Activated T-cell treated with anti-CD3 and anti-CD28 coated beads, Interleukin-2, amount 50 U/mL, for 72 hours (primary cell): ENCODE data around the gene CBS. TPM values are rescaled to one million over a fixed set of nuclear protein-coding genes. Genes with fewer than 3 reads are reported as not detected.
"Not testable (repeated sequence)": the region's sequence is repeated elsewhere in the genome, so short reads cannot be mapped to it uniquely, and the experiment has no call there.

Source experiments
- ATAC-seq, 2 donors: fragments of 150-1000 bp; cut with Tn5 transposase; replicated peaks in 1 of 2; 2 replicates each; pipeline ENCODE4 v1.10.0; 2021; ENCODE audit warnings: moderate library complexity in 2 of 2, mild to moderate bottlenecking in 1 of 2
- DNase-seq, 2 donors: peaks; one replicate each; pipeline ENCODE4 v3.0.0; 2021 to 2022; ENCODE audit warnings: mixed read lengths in 1 of 2
- H3K27ac Mint-ChIP-seq: one replicate; pipeline ENCODE4 v1.8.0; 2022; ENCODE audit warnings: mild to moderate bottlenecking, moderate library complexity, mixed read lengths
- H3K27me3 Mint-ChIP-seq: one replicate; pipeline ENCODE4 v1.8.0; 2022; ENCODE audit warnings: low read depth, mixed read lengths
- H3K36me3 Mint-ChIP-seq, 2 donors: one replicate each; pipeline ENCODE4 v1.8.0; 2022; ENCODE audit warnings: mixed read lengths in 2 of 2, mild to moderate bottlenecking in 1 of 2; ENCODE audit not compliant: insufficient read depth in 2 of 2
- H3K4me1 Mint-ChIP-seq: one replicate; pipeline ENCODE4 v1.8.0; 2022; ENCODE audit warnings: low read depth, mixed read lengths
- H3K4me3 Mint-ChIP-seq, 2 donors: one replicate each; pipeline ENCODE4 v1.8.0; 2022; ENCODE audit warnings: mild to moderate bottlenecking in 2 of 2, mixed read lengths in 2 of 2, moderate library complexity in 2 of 2
- H3K9me3 Mint-ChIP-seq, 2 donors: one replicate each; pipeline ENCODE4 v1.8.0; 2022; ENCODE audit warnings: mixed read lengths in 2 of 2
- total RNA-seq, 2 donors: library from RNA; stranded (reverse); gene quantifications; one replicate each; pipeline ENCODE4 v1.2.3, GENCODE V29; 2022

CBS gene
- 100 to 1,000 TPM in 1 of 2 donors, 10 to 100 TPM in 1; 89.1 to 130 TPM for total RNA-seq

- H3K9me3 Mint-ChIP-seq, DNase-seq, H3K4me3 Mint-ChIP-seq, H3K27ac Mint-ChIP-seq, H3K4me1 Mint-ChIP-seq, H3K36me3 Mint-ChIP-seq, H3K27me3 Mint-ChIP-seq: not testable (repeated sequence)
- ATAC-seq, result peak; percentile 78 to 81
Observed at GRCh38 chr21:43075170-43076022, at the start of gene CBS. TSS of gene CBS (minus strand) at chr21:43075835. CDS start at chr21:43072193, 3,642 bp downstream.

DNA sequence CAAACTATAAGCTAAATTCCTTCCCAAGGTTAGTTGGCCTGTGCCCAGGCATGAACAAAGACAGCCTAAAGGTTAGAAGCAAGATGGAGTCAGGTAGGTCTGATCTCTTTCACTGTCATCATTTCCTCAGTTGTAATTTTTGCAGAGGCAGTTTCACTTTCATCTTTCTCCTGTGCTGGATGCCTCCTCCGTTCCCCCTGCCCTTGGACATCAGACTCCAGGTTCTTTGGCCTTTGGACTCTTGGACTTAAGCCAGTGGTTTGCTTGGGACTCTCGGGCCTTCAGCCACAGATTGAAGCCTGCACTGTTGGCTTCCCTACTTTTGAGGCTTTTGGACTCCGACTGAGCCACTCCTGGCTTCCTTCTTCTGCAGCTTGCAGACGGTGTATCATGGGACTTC is 40.3 kb upstream of the CBS start:
- DNase-seq, H3K27me3 Mint-ChIP-seq, H3K4me3 Mint-ChIP-seq, H3K9me3 Mint-ChIP-seq, H3K36me3 Mint-ChIP-seq, H3K27ac Mint-ChIP-seq, ATAC-seq, H3K4me1 Mint-ChIP-seq: not testable (repeated sequence)

DNA sequence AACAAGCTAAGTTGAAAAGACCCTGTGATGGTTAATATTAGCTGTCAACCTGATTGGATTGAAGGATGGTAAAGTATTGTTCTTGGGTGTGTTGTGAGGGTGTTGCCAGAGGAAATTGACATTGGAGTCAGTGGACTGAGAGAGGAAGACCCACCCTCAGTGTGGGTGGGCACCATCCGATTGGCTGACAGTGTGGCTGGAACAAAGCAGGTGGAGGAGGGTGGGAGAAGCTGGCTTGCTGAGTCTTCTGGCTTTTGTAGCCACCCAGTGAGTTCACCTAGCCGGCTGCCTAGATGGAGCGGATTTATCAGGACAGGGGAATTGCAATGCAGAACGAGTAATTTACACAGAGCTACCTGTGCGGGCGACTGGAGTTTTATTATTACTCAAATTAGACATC is 38.8 kb upstream of the CBS start:
- H3K4me3 Mint-ChIP-seq, ATAC-seq, H3K36me3 Mint-ChIP-seq, H3K27me3 Mint-ChIP-seq, H3K27ac Mint-ChIP-seq, H3K4me1 Mint-ChIP-seq, H3K9me3 Mint-ChIP-seq, DNase-seq: not testable (repeated sequence)

DNA sequence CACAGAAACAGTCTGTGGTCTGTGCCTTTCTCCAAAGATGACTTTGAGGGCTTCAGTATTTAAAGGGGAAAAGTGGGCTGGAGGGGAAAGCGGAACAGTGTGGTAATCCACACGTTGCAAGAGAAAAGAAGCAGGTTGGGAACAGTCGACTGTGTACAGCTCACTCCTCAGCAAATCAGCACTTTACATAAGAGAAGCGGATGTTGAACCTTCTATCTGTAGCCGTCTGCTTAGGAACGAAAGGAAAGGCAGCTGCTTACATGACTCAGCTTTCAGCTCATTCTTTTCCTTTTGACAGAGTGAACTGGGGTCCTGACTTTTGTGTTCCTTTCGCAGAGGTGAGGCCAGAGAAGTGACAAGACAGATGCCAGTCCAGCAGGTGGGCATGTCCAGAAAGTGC is 33.4 kb upstream of the CBS start:
- not testable (repeated sequence) for DNase-seq, H3K27me3 Mint-ChIP-seq, H3K27ac Mint-ChIP-seq, H3K4me1 Mint-ChIP-seq, H3K4me3 Mint-ChIP-seq, H3K36me3 Mint-ChIP-seq, H3K9me3 Mint-ChIP-seq
- peak; percentile 37 to 39 for ATAC-seq

- H3K27me3 Mint-ChIP-seq, H3K27ac Mint-ChIP-seq, H3K9me3 Mint-ChIP-seq, DNase-seq, H3K4me1 Mint-ChIP-seq, H3K4me3 Mint-ChIP-seq, H3K36me3 Mint-ChIP-seq: not testable (repeated sequence)
- ATAC-seq, result peak; percentile 14 to 22
Observed at GRCh38 chr21:43108177-43108576, 32.5 kb upstream of the CBS start.

GRCh38 chr21:43107794-43108137 is 32.1 kb upstream of the CBS start:
- not testable (repeated sequence) for H3K27ac Mint-ChIP-seq, H3K36me3 Mint-ChIP-seq, DNase-seq, H3K4me1 Mint-ChIP-seq, H3K9me3 Mint-ChIP-seq, H3K4me3 Mint-ChIP-seq, H3K27me3 Mint-ChIP-seq
- ATAC-seq, result peak in 1 of 2 donors; percentile 17

DNA sequence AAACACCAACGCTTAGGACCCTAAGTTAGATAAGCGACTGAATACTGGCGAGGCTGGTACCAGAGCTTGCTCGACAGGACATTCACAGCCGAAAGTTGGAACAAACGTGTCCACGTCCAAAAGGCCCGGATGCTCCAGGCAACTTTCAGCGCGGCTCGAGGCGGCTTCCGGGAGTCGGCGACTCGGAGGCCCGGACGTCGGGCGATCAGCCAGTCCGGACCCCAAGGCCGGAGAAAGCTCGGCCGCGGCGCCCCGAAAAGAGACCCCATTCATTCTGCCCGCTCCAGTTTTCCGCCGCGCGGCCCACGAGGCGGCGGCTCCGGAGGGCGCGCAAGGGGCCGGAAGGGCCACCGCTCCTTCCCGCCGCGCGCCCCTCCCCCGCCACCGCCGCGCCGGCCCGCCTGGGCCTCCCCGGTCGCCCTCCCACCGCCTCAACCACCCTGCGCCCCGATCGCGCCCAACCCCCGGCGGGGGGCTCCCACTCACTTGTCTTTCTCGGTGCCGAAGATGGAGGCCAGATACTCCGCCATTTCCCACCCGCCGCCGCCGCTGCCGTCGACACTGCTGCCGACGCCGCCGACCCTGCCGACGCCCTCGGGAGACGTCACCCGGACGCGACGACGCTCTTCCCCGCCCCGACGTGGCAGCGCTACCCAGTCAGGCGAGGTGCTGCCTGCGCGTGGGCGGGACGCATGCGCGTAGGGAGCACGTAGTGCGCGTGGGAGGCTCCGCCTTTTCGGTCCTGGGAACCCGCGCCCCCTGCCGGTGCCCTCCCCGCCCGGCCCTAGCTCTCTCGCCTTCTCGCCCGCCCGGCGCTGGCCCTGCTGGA is 31.5 kb upstream of the CBS start, which contains the start of gene U2AF1:
Gene U2AF1, minus strand, starts transcription at position 606 of the 829 bp plus-strand sequence. Its CDS starts 76 bp downstream, at position 530.
- peak within 1 kb of the TSS; percentile 46 for H3K4me3 Mint-ChIP-seq
- not testable (repeated sequence) for H3K9me3 Mint-ChIP-seq, H3K27me3 Mint-ChIP-seq, H3K27ac Mint-ChIP-seq, H3K4me1 Mint-ChIP-seq, H3K36me3 Mint-ChIP-seq
- DNase-seq, result peak; percentile 69 to 82
- peak; percentile 92 to 93 for ATAC-seq

GRCh38 chr21:43104642-43105041 is 29.0 kb upstream of the CBS start:
- not testable (repeated sequence) for H3K4me1 Mint-ChIP-seq, H3K36me3 Mint-ChIP-seq, H3K9me3 Mint-ChIP-seq, ATAC-seq, DNase-seq, H3K27me3 Mint-ChIP-seq, H3K27ac Mint-ChIP-seq, H3K4me3 Mint-ChIP-seq

DNA sequence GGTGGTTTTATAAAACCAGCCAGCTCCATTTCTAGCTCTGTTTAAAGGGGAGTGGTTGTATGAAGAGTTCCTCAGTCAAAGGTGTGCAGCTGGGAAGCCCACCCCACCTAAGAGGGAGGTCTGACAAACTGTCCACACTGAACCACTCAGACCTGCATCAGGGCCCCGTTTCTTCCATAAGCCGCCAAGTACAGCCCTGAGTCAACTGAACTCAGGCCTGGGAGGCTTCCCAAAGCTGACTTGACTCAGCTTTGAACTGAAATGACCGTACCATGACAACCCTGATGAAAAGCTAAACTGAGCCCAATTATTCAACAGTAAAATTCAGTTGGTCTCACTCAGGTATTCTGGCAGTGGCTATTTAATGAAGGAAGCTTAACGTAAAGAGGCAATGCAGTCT is 26.6 kb upstream of the CBS start:
- H3K9me3 Mint-ChIP-seq, H3K4me1 Mint-ChIP-seq, H3K27me3 Mint-ChIP-seq, H3K27ac Mint-ChIP-seq, H3K4me3 Mint-ChIP-seq, DNase-seq, H3K36me3 Mint-ChIP-seq: not testable (repeated sequence)
- ATAC-seq, result peak; percentile 49 to 64

DNA sequence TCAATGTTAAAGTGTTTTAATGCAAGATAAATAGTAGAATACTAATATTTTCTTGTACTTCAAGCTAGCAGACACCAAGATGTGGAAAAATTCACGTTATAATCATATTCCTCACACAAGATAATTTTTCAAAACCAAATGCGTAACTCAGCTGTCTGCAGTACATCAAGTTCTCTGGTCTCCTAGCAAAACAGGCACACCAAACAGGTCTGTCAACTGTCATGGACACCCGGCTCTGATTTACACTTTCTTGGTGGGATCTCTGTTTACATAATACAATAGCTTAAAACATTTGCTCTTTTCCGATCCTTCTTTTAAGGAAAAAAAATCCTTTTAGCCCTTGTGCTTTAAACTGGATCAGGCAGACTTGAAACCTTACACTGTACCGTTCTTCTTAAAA is 26.0 kb upstream of the CBS start:
- H3K27ac Mint-ChIP-seq, H3K4me1 Mint-ChIP-seq, H3K27me3 Mint-ChIP-seq, H3K36me3 Mint-ChIP-seq, H3K9me3 Mint-ChIP-seq, DNase-seq, H3K4me3 Mint-ChIP-seq, ATAC-seq: not testable (repeated sequence)

DNA sequence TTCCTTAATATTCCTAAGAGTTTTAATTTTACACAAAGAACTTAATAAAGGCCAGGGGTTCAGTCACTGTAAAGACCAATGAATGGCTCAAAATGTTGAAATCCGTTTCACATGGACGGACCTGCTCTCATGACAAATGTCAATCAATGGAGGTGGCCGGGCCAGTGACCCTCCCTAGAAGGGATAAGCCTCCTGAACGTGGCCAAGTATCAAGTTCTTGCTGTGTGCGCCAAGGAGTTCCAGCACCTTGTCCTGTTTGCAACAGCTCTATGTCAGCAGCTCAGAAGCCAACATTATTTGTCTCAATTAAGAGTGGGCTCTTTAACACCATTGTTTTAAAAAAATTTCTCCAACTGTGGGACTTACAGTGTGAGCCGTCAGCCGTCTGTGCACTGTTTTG is 25.4 kb upstream of the CBS start:
- DNase-seq, H3K4me3 Mint-ChIP-seq, H3K36me3 Mint-ChIP-seq, H3K4me1 Mint-ChIP-seq, H3K27ac Mint-ChIP-seq, H3K9me3 Mint-ChIP-seq, H3K27me3 Mint-ChIP-seq, ATAC-seq: not testable (repeated sequence)

GRCh38 chr21:43091979-43092614 is 16.5 kb upstream of the CBS start:
- ATAC-seq, DNase-seq, H3K27ac Mint-ChIP-seq, H3K4me1 Mint-ChIP-seq, H3K4me3 Mint-ChIP-seq, H3K9me3 Mint-ChIP-seq, H3K27me3 Mint-ChIP-seq, H3K36me3 Mint-ChIP-seq: not testable (repeated sequence)

DNA sequence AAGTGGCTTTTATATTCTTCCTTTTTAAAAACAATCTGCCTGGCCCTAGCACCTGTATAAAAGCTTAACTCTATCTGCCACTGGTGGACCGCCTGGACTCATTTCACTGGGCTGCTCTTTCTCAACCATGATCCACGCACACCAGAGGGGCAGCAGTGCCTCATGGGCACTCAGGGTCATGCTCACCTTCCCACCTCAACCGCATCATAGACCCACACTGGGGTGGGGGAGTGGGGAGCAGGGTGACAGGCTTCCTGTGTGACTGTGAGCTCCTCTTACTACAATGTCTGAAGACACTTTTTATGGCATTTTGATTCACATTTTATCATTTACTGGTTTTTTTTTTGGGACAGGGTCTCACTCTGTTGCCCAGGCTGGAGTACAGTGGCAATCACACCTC is 15.3 kb upstream of the CBS start:
- not testable (repeated sequence) for H3K4me3 Mint-ChIP-seq, DNase-seq, H3K9me3 Mint-ChIP-seq, H3K27ac Mint-ChIP-seq, H3K27me3 Mint-ChIP-seq, H3K36me3 Mint-ChIP-seq, H3K4me1 Mint-ChIP-seq
- ATAC-seq, result peak in 1 of 2 donors; percentile 37
